Naive thymus-derived CD8-positive, alpha-beta T cell (primary cell): Measurements from ENCODE around the gene DMPK. TPM values are rescaled to one million over a fixed set of nuclear protein-coding genes. Genes with fewer than 3 reads are reported as not detected.
"Not testable (repeated sequence)": the region's sequence is repeated elsewhere in the genome, so short reads cannot be mapped to it uniquely, and the experiment has no call there.

ENCODE experiments used
- ATAC-seq, 2 donors: fragments of 150-1000 bp; cut with Tn5 transposase in 1 of 2; sonication (Bioruptor Pico), chemical (Tn5 transposase) in 1 of 2; 1 replicate in 1 of 2; 2 replicates in 1 of 2; pipeline ENCODE4 v1.10.0; 2021; ENCODE audit warnings: mild to moderate bottlenecking in 2 of 2, moderate library complexity in 2 of 2
- POLR2A ChIA-PET: fragments of 350-600 bp; sonication (Branson Sonifier 250); formaldehyde crosslinking; loops from one replicate; lab custom pipeline; 2021; ENCODE audit warnings: antibody characterized with exemption; lab: Charles Lee
- DNase-seq, 10 donors: peaks; one replicate each; pipeline versions ENCODE4 v3.0.0 to v3.0.0-alpha.2; 2020 to 2022
- H3K27ac Mint-ChIP-seq, 10 donors: one replicate each; pipeline ENCODE4 v1.8.0; 2020 to 2022; ENCODE audit warnings: mild to moderate bottlenecking in 10 of 10, mixed read lengths in 10 of 10, moderate library complexity in 4 of 10, inconsistent platforms in 1 of 10
- H3K27me3 Mint-ChIP-seq, 5 donors: one replicate each; pipeline ENCODE4 v1.8.0; 2021 to 2022; ENCODE audit warnings: mixed read lengths in 5 of 5
- H3K36me3 Mint-ChIP-seq, 3 donors: one replicate each; pipeline ENCODE4 v1.8.0; 2020 to 2022; ENCODE audit warnings: mixed read lengths in 3 of 3, mild to moderate bottlenecking in 2 of 3, inconsistent platforms in 1 of 3
- H3K4me1 Mint-ChIP-seq, 4 donors: one replicate each; pipeline ENCODE4 v1.8.0; 2021 to 2022; ENCODE audit warnings: mixed read lengths in 4 of 4
- H3K4me3 Mint-ChIP-seq, 10 donors: one replicate each; pipeline ENCODE4 v1.8.0; 2020 to 2022; ENCODE audit warnings: mild to moderate bottlenecking in 10 of 10, mixed read lengths in 10 of 10, moderate library complexity in 6 of 10, inconsistent platforms in 1 of 10
- H3K9me3 Mint-ChIP-seq, 9 donors: one replicate each; pipeline ENCODE4 v1.8.0; 2020 to 2022; ENCODE audit warnings: mixed read lengths in 9 of 9, mild to moderate bottlenecking in 3 of 9, inconsistent platforms in 1 of 9, moderate library complexity in 1 of 9
- polyA plus RNA-seq, 3 donors: library from polyadenylated mRNA; unstranded; fragments of 300-500 nt; fragmentation: Illumina TruSeq; gene quantifications; one replicate each; pipeline ENCODE4 v1.2.3, GENCODE V29; 2021
- total RNA-seq, 8 experiments: library from RNA in 2 of 8; stranded (reverse) in 2 of 8; gene quantifications; one replicate each; pipeline ENCODE4 v1.2.3 and lab custom pipeline; 2021 to 2026

DMPK gene
- total and polyA plus RNA-seq, 5 experiments from 2014 or later, result 0.60 to 44.3 (median 0.99) TPM

- ATAC-seq, POLR2A ChIA-PET, H3K27me3 Mint-ChIP-seq, DNase-seq, H3K9me3 Mint-ChIP-seq: not testable (repeated sequence)
- peak overlapping the region in 7 of 10 donors; percentile 4 to 66 (median 18) for H3K4me3 Mint-ChIP-seq
- peaks cover 24 to 53% (median 38%) of the 10 kb centered on the region in 4 donors for H3K4me1 Mint-ChIP-seq
- H3K36me3 Mint-ChIP-seq, result peaks cover 0 to 23% (median 0%) of the 10 kb centered on the region in 3 donors
- peak overlapping the region in 1 of 10 donors; percentile 82 for H3K27ac Mint-ChIP-seq
These were observed 53.6 kb downstream of the DMPK start for GRCh38 chr19:45728683-45729082.

- POLR2A ChIA-PET, result interaction anchor here (0.7 to 3.5 kb wide), 2 partner anchors 10 to 31 kb away, joined by 3 to 18 read pairs; partner anchors contain the start of gene FBXO46
- not testable (repeated sequence) for H3K9me3 Mint-ChIP-seq, DNase-seq, H3K4me3 Mint-ChIP-seq, H3K27me3 Mint-ChIP-seq, ATAC-seq
- H3K36me3 Mint-ChIP-seq, result peaks cover 4 to 38% (median 8%) of the 10 kb centered on the region in 3 donors
- peaks cover 23 to 47% (median 38%) of the 10 kb centered on the region in 4 donors for H3K4me1 Mint-ChIP-seq
- peak overlapping the region in 3 of 10 donors; percentile 31 to 62 (median 56) for H3K27ac Mint-ChIP-seq
These were observed 62.2 kb downstream of the DMPK start for GRCh38 chr19:45720065-45720464.

Other genes starting within 250 kb of the DMPK start
- 10 to 100 TPM in 1 of 2 experiments, 1 to 10 TPM in 1; 8.8 to 10.6 TPM for gene OPA3, start 197.7 kb downstream of the DMPK start, total RNA-seq
- gene OPA3, start 197.7 kb downstream of the DMPK start, polyA plus RNA-seq, result 10 to 100 TPM in 2 of 3 donors, 1 to 10 TPM in 1; 7.5 to 25.3 (median 13.2) TPM
- not detected for gene GPR4, start 180.3 kb downstream of the DMPK start, total RNA-seq
- not detected for gene GPR4, start 180.3 kb downstream of the DMPK start, polyA plus RNA-seq
- 10 to 100 TPM; 52.1 to 56.8 TPM for gene EML2, start 143.1 kb downstream of the DMPK start, total RNA-seq
- 10 to 100 TPM in 2 of 3 donors, 1 to 10 TPM in 1; 8.8 to 17.8 (median 11.5) TPM for gene EML2, start 143.1 kb downstream of the DMPK start, polyA plus RNA-seq
- 10 to 100 TPM in 1 of 2 experiments, 1 to 10 TPM in 1; 9.7 to 10.4 TPM for gene GIPR, start 114.3 kb downstream of the DMPK start, total RNA-seq
- under 1 TPM in 2 of 3 donors, not detected in 1; 0.38 to 0.61 TPM for gene GIPR, start 114.3 kb downstream of the DMPK start, polyA plus RNA-seq
- 100 to 1,000 TPM; 395 to 410 TPM for gene SNRPD2, start 90.5 kb downstream of the DMPK start, total RNA-seq
- 1,000 to 10,000 TPM; 1,119 to 1,289 (median 1,220) TPM for gene SNRPD2, start 90.5 kb downstream of the DMPK start, polyA plus RNA-seq
- gene QPCTL, start 89.8 kb downstream of the DMPK start, total RNA-seq, result 10 to 100 TPM in 1 of 2 experiments, 1 to 10 TPM in 1; 7.3 to 11.4 TPM
- gene QPCTL, start 89.8 kb downstream of the DMPK start, polyA plus RNA-seq, result 1 to 10 TPM in 2 of 3 donors, under 1 TPM in 1; 0.65 to 2.3 (median 1.6) TPM
- gene FBXO46, start 51.6 kb downstream of the DMPK start, total RNA-seq, result 10 to 100 TPM; 35.3 to 42.3 TPM
- gene FBXO46, start 51.6 kb downstream of the DMPK start, polyA plus RNA-seq, result 10 to 100 TPM; 12.4 to 15.2 (median 12.5) TPM
- gene MEIOSIN, start 49.1 kb downstream of the DMPK start, total RNA-seq, result not detected
- not detected for gene MEIOSIN, start 49.1 kb downstream of the DMPK start, polyA plus RNA-seq
- gene SIX5, start 13.2 kb downstream of the DMPK start, total RNA-seq, result 1 to 10 TPM; 1.4 to 1.8 TPM
- gene SIX5, start 13.2 kb downstream of the DMPK start, polyA plus RNA-seq, result under 1 TPM; 0.08 to 0.11 (median 0.09) TPM
- 10 to 100 TPM; 49.5 to 54.1 TPM for gene DMWD, start 10.4 kb upstream of the DMPK start, total RNA-seq
- 10 to 100 TPM in 2 of 3 donors, 1 to 10 TPM in 1; 8.0 to 16.5 (median 11.9) TPM for gene DMWD, start 10.4 kb upstream of the DMPK start, polyA plus RNA-seq
- gene RSPH6A, start 32.8 kb upstream of the DMPK start, total RNA-seq, result under 1 TPM; 0.36 to 0.57 TPM
- gene RSPH6A, start 32.8 kb upstream of the DMPK start, polyA plus RNA-seq, result not detected
- 10 to 100 TPM; 89.9 to 91.1 TPM for gene SYMPK, start 80.7 kb upstream of the DMPK start, total RNA-seq
- 10 to 100 TPM in 2 of 3 donors, 1 to 10 TPM in 1; 4.4 to 15.4 (median 13.8) TPM for gene SYMPK, start 80.7 kb upstream of the DMPK start, polyA plus RNA-seq
- gene FOXA3, start 81.8 kb upstream of the DMPK start, total RNA-seq, result not detected
- not detected for gene FOXA3, start 81.8 kb upstream of the DMPK start, polyA plus RNA-seq
- gene IRF2BP1, start 103.7 kb upstream of the DMPK start, total RNA-seq, result 10 to 100 TPM; 32.9 to 33.8 TPM
- 1 to 10 TPM; 7.0 to 9.1 (median 7.6) TPM for gene IRF2BP1, start 103.7 kb upstream of the DMPK start, polyA plus RNA-seq
- gene MYPOP, start 120.1 kb upstream of the DMPK start, total RNA-seq, result 10 to 100 TPM; 10.5 to 10.9 TPM
- under 1 TPM in 1 of 3 donors, not detected in 2; 0.23 TPM for gene MYPOP, start 120.1 kb upstream of the DMPK start, polyA plus RNA-seq
- not detected for gene NANOS2, start 132.3 kb upstream of the DMPK start, total RNA-seq
- gene NANOS2, start 132.3 kb upstream of the DMPK start, polyA plus RNA-seq, result not detected
- gene NOVA2, start 191.4 kb upstream of the DMPK start, total RNA-seq, result not detected
- not detected for gene NOVA2, start 191.4 kb upstream of the DMPK start, polyA plus RNA-seq
- gene CCDC61, start 213.0 kb upstream of the DMPK start, total RNA-seq, result 10 to 100 TPM; 32.5 to 38.9 TPM
- 10 to 100 TPM in 1 of 3 donors, 1 to 10 TPM in 2; 7.9 to 12.1 (median 8.6) TPM for gene CCDC61, start 213.0 kb upstream of the DMPK start, polyA plus RNA-seq
- not detected for gene PGLYRP1, start 240.6 kb upstream of the DMPK start, total RNA-seq
- not detected for gene PGLYRP1, start 240.6 kb upstream of the DMPK start, polyA plus RNA-seq